ENCODE measurements around the gene FSIP1.

FSIP1 gene

DNA sequence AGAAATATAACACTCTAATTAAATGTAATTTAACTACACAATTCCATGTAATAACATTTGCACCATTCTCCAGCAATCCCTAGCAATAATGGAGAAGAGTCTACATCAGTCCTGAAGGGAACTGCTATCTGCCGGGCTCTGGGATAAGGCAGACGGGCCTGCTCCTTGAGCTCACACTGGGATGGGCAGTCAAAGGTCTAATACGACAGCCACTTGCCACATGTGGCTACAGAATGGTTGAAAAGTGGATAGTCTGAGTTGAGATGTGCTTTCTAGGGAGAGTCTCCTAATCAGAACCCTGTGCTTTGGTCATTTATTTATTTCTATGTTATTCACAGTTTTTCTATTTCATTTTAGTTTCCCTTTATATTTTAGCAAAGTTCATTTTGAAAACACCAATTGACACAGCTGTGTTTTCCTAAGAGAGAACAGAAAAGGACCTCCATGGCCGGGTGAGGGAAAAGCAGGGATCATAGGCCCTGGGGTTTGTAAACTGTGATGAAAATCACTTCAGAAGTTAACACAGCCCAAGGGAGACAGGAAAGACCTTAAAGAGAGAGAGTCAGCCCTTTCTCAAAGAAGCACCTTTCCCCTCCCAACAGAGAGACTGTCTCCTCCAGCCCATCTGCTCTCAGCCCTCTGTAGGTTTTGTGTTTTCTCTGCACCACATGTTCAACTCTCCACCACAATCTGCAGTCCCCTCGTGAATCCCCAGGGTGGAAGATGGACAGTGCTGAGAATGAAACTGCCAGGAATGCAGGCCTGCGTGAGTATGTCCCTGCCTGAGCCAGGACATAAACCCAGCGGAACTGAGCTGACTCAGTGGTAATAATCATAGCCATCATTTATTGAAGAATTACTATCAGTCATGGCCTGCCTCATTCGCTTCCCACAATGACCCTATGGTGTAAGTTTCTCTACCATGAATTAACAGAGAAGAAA is 11.6 kb downstream of the FSIP1 start:
- no peak overlapping the region for H3K27ac ChIP-seq (ENCODE audit: insufficient read depth, low read length, poor library complexity, severe bottlenecking)
- no peak overlapping the region for H3K4me3 ChIP-seq (ENCODE audit: insufficient read depth, low read depth, low read length, poor library complexity, severe bottlenecking)
- no peak for DNase-seq

GRCh38 chr15:39767921-39768320 is 14.7 kb downstream of the FSIP1 start:
- DNase-seq, result no peak
- H3K4me3 ChIP-seq (ENCODE audit: insufficient read depth, low read depth, low read length, poor library complexity, severe bottlenecking), result no peak overlapping the region
- no peaks in the 10 kb centered on the region for H3K27me3 ChIP-seq (replicated peaks; ENCODE audit: control insufficient read depth, insufficient read depth, low read length, poor library complexity, severe bottlenecking)
- H3K36me3 ChIP-seq (ENCODE audit: control insufficient read depth, insufficient read depth, low read length), result no peaks in the 10 kb centered on the region
- H3K9me3 ChIP-seq (ENCODE audit: control insufficient read depth, low read length), result no peaks in the 10 kb centered on the region
- H3K4me1 ChIP-seq (ENCODE audit: control insufficient read depth, insufficient read depth, low read length, poor library complexity, severe bottlenecking), result no peaks in the 10 kb centered on the region
- H3K27ac ChIP-seq (ENCODE audit: insufficient read depth, low read length, poor library complexity, severe bottlenecking), result no peak overlapping the region

More for the DNA sequence above, 11.6 kb downstream of the FSIP1 start:
- H3K9me3 ChIP-seq (ENCODE audit: control insufficient read depth, low read length), result no peaks in the 10 kb centered on the region
- no peaks in the 10 kb centered on the region for H3K27me3 ChIP-seq (replicated peaks; ENCODE audit: control insufficient read depth, insufficient read depth, low read length, poor library complexity, severe bottlenecking)
- no peaks in the 10 kb centered on the region for H3K4me1 ChIP-seq (ENCODE audit: control insufficient read depth, insufficient read depth, low read length, poor library complexity, severe bottlenecking)
- H3K36me3 ChIP-seq (ENCODE audit: control insufficient read depth, insufficient read depth, low read length), result no peaks in the 10 kb centered on the region

DNA sequence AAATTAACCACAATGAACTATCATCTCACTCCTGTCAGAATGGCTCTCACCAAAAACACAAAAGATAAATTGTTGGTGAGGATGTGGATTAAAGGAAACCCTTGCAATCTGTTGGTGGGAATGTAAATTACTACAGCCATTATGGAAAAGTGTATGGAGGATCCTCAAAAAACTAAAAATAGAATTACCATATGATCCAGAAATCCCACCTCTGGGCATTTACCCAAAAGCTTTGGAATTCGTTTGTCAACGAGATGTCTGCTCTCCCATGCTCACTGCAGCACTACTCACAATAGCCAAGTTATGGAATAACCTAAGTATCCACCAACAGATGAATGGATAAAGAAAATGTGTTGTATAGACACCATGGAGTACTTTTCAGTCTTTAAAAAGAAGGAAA is 21.6 kb downstream of the FSIP1 start:
- Histone ChIP-seq H3K9me3 (ENCODE audit: control insufficient read depth, low read length) (no peaks in the 10 kb centered on the region), H3K27ac (ENCODE audit: insufficient read depth, low read length, poor library complexity, severe bottlenecking) (no peak overlapping the region), H3K27me3 (replicated peaks; ENCODE audit: control insufficient read depth, insufficient read depth, low read length, poor library complexity, severe bottlenecking) (no peaks in the 10 kb centered on the region), H3K4me1 (ENCODE audit: control insufficient read depth, insufficient read depth, low read length, poor library complexity, severe bottlenecking) (no peaks in the 10 kb centered on the region), H3K4me3 (ENCODE audit: insufficient read depth, low read depth, low read length, poor library complexity, severe bottlenecking) (no peak overlapping the region), H3K36me3 (ENCODE audit: control insufficient read depth, insufficient read depth, low read length) (no peaks in the 10 kb centered on the region)
- DNase-seq, result no peak

DNA sequence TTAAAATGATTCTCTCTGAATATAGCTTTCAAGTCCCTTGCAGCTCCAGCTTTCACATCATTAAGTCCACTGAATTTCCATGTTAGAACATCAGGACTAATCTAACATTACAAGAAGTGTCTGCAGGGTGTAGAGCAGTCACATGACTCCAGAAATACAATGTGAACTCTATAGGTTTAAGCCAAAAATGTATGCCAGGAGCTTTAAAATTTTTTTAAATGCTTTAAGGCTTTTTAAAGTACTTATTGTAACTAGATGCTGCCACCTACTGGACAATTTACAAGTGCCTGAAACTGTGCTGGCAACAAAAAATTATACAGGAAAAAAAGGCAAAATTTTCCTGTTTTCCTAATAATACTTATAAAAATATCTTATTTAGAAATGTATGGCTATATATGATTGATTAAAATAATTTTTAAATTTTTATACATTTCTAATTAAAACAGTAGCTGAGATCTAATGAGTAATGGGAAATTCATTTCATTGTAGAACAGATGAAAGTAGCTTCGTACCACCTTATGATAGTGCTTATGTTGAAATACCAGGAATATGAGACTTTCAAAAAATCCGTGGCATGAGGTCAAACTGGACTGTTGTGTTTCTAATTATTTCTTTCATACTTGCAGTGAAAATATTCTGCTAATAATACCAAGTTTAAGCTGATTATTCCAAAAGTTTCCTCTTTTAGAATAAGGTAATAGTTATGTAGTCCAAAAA is 25.7 kb downstream of the FSIP1 start:
- Histone ChIP-seq H3K9me3 (ENCODE audit: control insufficient read depth, low read length) (no peaks in the 10 kb centered on the region), H3K27ac (ENCODE audit: insufficient read depth, low read length, poor library complexity, severe bottlenecking) (no peak overlapping the region), H3K4me3 (ENCODE audit: insufficient read depth, low read depth, low read length, poor library complexity, severe bottlenecking) (no peak overlapping the region), H3K36me3 (ENCODE audit: control insufficient read depth, insufficient read depth, low read length) (no peaks in the 10 kb centered on the region), H3K27me3 (replicated peaks; ENCODE audit: control insufficient read depth, insufficient read depth, low read length, poor library complexity, severe bottlenecking) (no peaks in the 10 kb centered on the region), H3K4me1 (ENCODE audit: control insufficient read depth, insufficient read depth, low read length, poor library complexity, severe bottlenecking) (no peaks in the 10 kb centered on the region)
- peak in 1 of 3 donors; percentile 11 for DNase-seq

GRCh38 chr15:39752991-39753390 is 29.6 kb downstream of the FSIP1 start:
- Histone ChIP-seq H3K36me3 (ENCODE audit: control insufficient read depth, insufficient read depth, low read length) (no peaks in the 10 kb centered on the region), H3K27ac (ENCODE audit: insufficient read depth, low read length, poor library complexity, severe bottlenecking) (no peak overlapping the region), H3K4me1 (ENCODE audit: control insufficient read depth, insufficient read depth, low read length, poor library complexity, severe bottlenecking) (no peaks in the 10 kb centered on the region), H3K4me3 (ENCODE audit: insufficient read depth, low read depth, low read length, poor library complexity, severe bottlenecking) (no peak overlapping the region), H3K27me3 (replicated peaks; ENCODE audit: control insufficient read depth, insufficient read depth, low read length, poor library complexity, severe bottlenecking) (no peaks in the 10 kb centered on the region), H3K9me3 (ENCODE audit: control insufficient read depth, low read length) (no peaks in the 10 kb centered on the region)
- DNase-seq, result no peak

GRCh38 chr15:39752246-39752645 is 30.4 kb downstream of the FSIP1 start:
- H3K36me3 ChIP-seq (ENCODE audit: control insufficient read depth, insufficient read depth, low read length), result no peaks in the 10 kb centered on the region

DNA sequence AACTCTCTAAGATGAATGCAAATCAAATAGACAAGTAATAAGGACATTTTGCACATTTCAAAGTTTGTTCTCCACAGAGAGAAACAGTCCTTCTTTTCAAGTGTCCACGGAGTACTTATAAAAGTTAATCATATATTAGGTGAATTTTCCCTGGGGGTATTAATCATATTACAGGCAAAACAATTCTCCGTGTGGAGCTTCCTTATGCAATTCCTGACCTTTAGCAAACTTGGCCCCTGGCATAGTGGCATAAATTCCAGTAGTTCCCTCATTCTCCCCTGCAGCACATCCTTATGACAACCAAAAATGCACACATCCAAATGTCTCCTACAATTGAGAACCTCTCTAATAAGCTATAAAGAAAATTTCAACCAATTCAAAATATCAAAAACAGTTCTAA is 34.4 kb downstream of the FSIP1 start:
- Histone ChIP-seq H3K36me3 (ENCODE audit: control insufficient read depth, insufficient read depth, low read length) (no peaks in the 10 kb centered on the region), H3K27ac (ENCODE audit: insufficient read depth, low read length, poor library complexity, severe bottlenecking) (no peak overlapping the region), H3K27me3 (replicated peaks; ENCODE audit: control insufficient read depth, insufficient read depth, low read length, poor library complexity, severe bottlenecking) (no peaks in the 10 kb centered on the region), H3K9me3 (ENCODE audit: control insufficient read depth, low read length) (no peaks in the 10 kb centered on the region), H3K4me3 (ENCODE audit: insufficient read depth, low read depth, low read length, poor library complexity, severe bottlenecking) (no peak overlapping the region), H3K4me1 (ENCODE audit: control insufficient read depth, insufficient read depth, low read length, poor library complexity, severe bottlenecking) (no peaks in the 10 kb centered on the region)
- DNase-seq, result no peak

More at GRCh38 chr15:39752246-39752645, 30.4 kb downstream of the FSIP1 start:
- H3K4me1 ChIP-seq (ENCODE audit: control insufficient read depth, insufficient read depth, low read length, poor library complexity, severe bottlenecking), result no peaks in the 10 kb centered on the region
- no peak overlapping the region for H3K4me3 ChIP-seq (ENCODE audit: insufficient read depth, low read depth, low read length, poor library complexity, severe bottlenecking)
- no peaks in the 10 kb centered on the region for H3K27me3 ChIP-seq (replicated peaks; ENCODE audit: control insufficient read depth, insufficient read depth, low read length, poor library complexity, severe bottlenecking)
- no peak for DNase-seq
- no peaks in the 10 kb centered on the region for H3K9me3 ChIP-seq (ENCODE audit: control insufficient read depth, low read length)
- no peak overlapping the region for H3K27ac ChIP-seq (ENCODE audit: insufficient read depth, low read length, poor library complexity, severe bottlenecking)

DNA sequence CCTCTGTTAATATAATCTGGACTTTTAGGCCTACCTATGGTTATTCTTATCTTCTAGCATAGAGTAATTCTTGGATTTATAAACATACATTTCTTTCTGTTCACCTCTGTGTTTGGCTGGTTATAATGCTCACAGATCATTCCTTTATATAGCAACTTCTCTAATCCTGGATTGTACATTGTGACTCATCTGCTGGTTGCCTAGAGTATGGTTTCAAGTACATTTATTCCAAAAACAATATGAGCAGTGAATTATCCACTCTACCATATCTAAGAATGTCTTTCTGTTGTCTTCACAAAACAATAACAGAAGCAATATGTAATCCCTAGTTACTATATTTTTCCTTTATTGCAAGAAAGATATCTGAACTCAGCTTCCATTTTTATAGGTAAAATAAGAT is 35.3 kb downstream of the FSIP1 start:
- Histone ChIP-seq H3K4me3 (ENCODE audit: insufficient read depth, low read depth, low read length, poor library complexity, severe bottlenecking) (no peak overlapping the region), H3K27me3 (replicated peaks; ENCODE audit: control insufficient read depth, insufficient read depth, low read length, poor library complexity, severe bottlenecking) (no peaks in the 10 kb centered on the region), H3K9me3 (ENCODE audit: control insufficient read depth, low read length) (no peaks in the 10 kb centered on the region), H3K27ac (ENCODE audit: insufficient read depth, low read length, poor library complexity, severe bottlenecking) (no peak overlapping the region), H3K4me1 (ENCODE audit: control insufficient read depth, insufficient read depth, low read length, poor library complexity, severe bottlenecking) (no peaks in the 10 kb centered on the region), H3K36me3 (ENCODE audit: control insufficient read depth, insufficient read depth, low read length) (no peaks in the 10 kb centered on the region)
- no peak for DNase-seq

DNA sequence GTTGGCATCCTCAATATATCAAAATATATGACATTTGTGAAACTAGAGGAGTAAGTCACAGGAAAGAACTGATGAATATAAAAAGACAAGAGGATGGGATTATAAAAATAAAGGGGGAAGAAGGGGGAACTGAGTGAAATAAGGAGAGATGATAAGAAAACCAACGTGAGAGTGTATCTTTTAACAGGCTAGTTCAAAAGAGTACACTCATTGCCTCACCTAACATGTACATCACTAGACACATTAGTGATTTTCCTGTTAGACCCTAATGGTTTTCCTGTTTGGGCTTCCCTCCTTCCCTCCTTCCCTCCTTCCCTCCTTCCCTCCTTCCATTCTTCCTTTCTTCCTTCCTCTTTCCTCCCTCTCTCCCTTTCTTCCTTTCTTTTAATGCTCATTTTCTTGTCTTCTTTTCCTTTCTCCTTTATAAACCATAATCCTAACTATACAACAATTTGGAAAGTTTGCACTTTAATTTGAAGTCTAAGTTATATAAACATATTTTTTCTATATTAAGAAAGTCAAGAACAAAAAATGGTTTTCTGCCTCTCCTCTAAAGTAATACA is 35.8 kb downstream of the FSIP1 start:
- H3K27ac ChIP-seq (ENCODE audit: insufficient read depth, low read length, poor library complexity, severe bottlenecking), result no peak overlapping the region
- no peaks in the 10 kb centered on the region for H3K9me3 ChIP-seq (ENCODE audit: control insufficient read depth, low read length)
- no peaks in the 10 kb centered on the region for H3K27me3 ChIP-seq (replicated peaks; ENCODE audit: control insufficient read depth, insufficient read depth, low read length, poor library complexity, severe bottlenecking)
- DNase-seq, result no peak
- H3K4me3 ChIP-seq (ENCODE audit: insufficient read depth, low read depth, low read length, poor library complexity, severe bottlenecking), result no peak overlapping the region
- H3K36me3 ChIP-seq (ENCODE audit: control insufficient read depth, insufficient read depth, low read length), result no peaks in the 10 kb centered on the region
- H3K4me1 ChIP-seq (ENCODE audit: control insufficient read depth, insufficient read depth, low read length, poor library complexity, severe bottlenecking), result no peaks in the 10 kb centered on the region

GRCh38 chr15:39746176-39746575 is 36.5 kb downstream of the FSIP1 start:
- H3K36me3 ChIP-seq (ENCODE audit: control insufficient read depth, insufficient read depth, low read length), result no peaks in the 10 kb centered on the region
- no peaks in the 10 kb centered on the region for H3K9me3 ChIP-seq (ENCODE audit: control insufficient read depth, low read length)
- H3K4me1 ChIP-seq (ENCODE audit: control insufficient read depth, insufficient read depth, low read length, poor library complexity, severe bottlenecking), result no peaks in the 10 kb centered on the region
- no peak overlapping the region for H3K4me3 ChIP-seq (ENCODE audit: insufficient read depth, low read depth, low read length, poor library complexity, severe bottlenecking)
- H3K27ac ChIP-seq (ENCODE audit: insufficient read depth, low read length, poor library complexity, severe bottlenecking), result no peak overlapping the region
- no peaks in the 10 kb centered on the region for H3K27me3 ChIP-seq (replicated peaks; ENCODE audit: control insufficient read depth, insufficient read depth, low read length, poor library complexity, severe bottlenecking)
- no peak for DNase-seq
